Stimulated activated CD4-positive, alpha-beta T cell treated with anti-CD3 and anti-CD28 coated beads, Interleukin-15, amount 100 ng/mL, for 24 hours (primary cell): ENCODE measurements around the gene ACSL6.

Experiments
- DNase-seq: peaks from one replicate; pipeline ENCODE4 v3.0.0-alpha.2; 2020

Gene ACSL6

DNA sequence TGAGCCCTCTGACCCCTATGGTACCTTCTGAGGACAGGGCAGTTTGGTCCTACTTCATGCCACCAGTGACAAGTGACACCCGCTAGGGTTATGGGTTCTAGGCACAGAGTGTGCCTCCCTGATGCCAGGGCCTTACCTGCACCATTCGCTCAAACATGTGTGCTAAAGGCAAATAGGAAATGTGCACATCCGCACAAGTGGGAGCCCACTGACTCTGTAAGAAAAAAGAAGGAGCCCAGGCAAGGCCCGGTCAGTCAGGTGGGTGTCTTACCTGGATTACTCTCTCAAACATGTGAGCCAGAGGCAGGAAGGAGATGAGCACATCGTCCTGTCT is 36.9 kb downstream of the ACSL6 start:
- peak; percentile 20 for DNase-seq

GRCh38 chr5:131974016-131974415 is 37.4 kb downstream of the ACSL6 start:
- DNase-seq: no peak

DNA sequence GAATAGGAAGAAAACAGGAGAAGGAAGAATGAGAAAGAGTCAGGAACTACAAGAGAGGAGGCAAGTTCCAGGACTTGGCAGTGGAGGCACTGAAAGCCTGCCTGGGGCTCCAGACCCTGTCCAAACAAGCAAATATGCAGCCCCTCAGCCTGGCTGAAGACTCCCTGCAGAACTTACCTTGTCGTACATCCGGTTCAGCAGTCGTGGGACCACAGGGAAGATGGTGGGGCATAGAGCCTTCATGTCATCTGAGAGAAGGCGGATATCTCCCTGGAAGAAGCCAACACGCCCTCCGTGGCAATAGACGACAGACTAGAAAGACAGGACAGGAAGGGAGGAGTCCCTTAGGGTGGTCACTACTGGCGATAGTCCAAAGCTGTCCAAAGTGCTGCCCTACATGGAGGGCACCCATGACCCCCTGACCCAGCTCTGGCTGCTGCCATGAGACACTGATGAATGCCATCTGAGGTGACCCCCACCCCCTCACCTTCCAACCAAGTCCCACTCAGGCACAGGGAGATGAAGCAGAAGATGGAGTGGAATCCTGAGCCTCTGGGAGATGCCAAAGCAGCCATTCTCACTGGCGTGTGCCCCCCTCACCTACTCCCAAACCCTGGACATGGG is 38.3 kb downstream of the ACSL6 start:
- DNase-seq: no peak

DNA sequence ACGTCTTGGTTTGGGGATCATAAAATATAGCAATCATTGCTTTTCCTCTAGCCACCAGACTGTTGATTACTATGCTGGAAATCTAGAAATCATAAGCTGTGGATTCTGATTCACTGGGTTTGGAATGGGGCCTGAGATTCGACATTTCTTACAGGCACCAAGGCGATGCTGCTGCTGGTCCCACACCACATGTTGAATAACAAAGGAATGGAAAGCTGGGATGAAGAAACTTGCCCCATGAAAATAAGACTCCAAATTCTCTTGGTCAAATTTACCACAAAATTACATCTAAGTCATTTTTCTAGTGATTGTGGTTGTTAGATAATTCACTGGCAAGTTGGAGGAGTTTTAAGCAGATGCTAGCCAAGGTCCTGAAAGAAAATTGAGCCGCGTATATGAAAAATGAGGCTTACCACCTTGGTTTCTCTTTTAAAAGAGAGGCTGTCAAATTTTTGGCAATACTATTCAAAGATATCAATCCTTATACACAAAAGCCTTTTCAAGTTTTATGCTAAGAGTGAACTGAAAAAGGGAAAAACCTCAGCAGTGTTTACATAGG is 43.0 kb downstream of the ACSL6 start:
- no peak for DNase-seq

- DNase-seq: no peak
These were observed 44.9 kb downstream of the ACSL6 start for GRCh38 chr5:131966551-131966950.

DNA sequence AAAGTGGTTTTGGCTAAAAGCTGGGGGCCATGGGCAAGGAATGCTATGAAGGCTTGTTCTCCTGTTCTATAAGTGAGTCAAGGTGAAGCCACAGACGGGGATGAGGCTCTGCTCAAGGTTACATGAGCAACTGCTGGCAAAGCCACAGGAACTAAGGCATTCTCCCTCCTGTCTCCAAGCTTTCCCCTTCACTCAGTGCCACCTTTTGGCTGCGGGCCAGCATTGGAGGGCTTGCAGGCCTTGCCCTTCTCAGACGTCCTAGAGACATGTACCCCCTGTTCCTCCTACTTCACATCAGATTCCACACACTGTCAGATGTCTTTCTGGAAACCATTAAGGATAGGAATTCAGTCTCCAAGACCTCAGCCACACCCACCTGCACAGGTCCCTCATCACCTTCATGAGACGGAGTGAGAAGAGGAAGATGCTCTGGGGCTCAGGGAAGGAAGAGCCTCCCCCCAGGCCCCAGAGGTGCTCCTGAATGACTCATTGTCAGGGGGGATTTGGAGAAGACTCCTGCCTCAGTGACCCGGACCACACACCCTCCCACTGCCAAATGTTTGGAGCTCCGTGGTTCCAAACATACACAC is 45.5 kb downstream of the ACSL6 start:
- DNase-seq: no peak

GRCh38 chr5:131959906-131960305 is 51.6 kb downstream of the ACSL6 start:
- DNase-seq: peak; percentile 26

GRCh38 chr5:131959136-131959535 is 52.3 kb downstream of the ACSL6 start:
- DNase-seq: no peak

DNA sequence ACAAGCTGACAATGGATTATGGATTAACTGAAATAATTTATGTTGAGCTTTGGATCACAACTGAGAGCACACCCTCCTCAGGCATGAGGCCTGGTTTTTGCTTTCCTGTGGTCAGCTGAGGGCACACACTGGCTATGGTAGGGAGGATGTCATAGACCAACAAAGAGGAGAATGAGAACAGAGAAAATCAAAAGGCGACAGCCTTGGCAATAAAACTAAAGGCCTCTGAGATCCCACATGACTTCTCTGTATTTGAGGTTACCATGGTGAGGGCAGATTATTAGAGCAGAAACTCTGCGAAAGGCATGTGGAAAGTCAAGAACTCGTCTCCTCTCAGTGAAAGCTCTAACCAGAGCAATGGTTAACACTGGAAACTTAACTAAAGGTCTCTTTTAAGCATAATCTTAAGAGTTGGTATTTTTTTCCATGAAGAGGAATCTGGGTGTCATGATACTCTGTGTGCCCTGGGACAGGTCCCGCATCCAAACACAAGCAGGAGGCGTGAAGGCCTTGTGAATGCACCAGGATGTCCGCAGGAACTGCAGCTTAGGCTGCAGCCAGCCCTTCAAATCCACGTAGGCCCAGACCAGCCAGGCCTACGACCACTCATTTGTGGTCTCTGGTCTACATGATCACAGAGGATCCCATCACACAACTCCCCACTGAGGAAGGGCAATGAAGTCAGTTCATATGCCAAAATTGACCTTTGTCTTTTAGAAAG is 53.6 kb downstream of the ACSL6 start:
- DNase-seq: no peak

DNA sequence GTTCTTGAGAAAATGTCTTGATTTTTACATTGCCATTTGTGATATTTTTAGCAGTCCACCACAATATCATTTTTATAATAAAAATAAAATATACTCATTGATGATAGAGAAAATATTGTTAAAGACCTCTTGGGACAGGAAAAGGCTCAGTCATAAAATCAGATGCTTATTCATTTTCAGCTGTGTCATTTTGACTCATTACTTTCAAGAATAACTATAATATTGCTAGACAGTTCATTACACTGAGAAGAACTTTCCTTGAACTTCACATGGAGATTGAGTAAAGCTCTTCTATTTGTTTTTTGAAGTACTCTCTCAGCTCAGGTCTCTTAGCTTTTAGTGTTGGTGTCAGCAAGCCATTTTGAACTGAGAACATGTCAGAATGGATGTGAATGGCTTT is 57.5 kb downstream of the ACSL6 start:
- DNase-seq: no peak

GRCh38 chr5:131952301-131952857 is 59.1 kb downstream of the ACSL6 start:
- no peak for DNase-seq

- no peak for DNase-seq
These were observed 60.8 kb downstream of the ACSL6 start for GRCh38 chr5:131950706-131951105.

DNA sequence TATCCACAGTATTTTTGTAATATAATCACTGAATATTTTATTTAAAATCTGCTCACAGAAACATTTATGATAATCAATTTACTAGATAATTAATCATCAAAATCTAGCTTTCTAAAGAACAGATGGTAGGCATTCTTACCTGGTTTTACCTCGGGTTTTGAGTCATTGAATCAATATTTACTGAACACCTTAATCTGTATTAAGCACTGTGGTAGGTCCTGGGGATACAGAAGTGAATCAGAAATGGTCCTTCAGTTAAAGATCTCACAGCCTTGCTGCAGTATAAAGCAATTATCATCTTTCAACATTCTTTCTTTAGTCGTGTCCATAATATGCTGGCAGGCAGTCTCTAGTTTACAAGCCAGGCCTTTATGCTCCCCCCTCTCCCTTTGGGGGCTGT is 64.0 kb downstream of the ACSL6 start:
- no peak for DNase-seq

DNA sequence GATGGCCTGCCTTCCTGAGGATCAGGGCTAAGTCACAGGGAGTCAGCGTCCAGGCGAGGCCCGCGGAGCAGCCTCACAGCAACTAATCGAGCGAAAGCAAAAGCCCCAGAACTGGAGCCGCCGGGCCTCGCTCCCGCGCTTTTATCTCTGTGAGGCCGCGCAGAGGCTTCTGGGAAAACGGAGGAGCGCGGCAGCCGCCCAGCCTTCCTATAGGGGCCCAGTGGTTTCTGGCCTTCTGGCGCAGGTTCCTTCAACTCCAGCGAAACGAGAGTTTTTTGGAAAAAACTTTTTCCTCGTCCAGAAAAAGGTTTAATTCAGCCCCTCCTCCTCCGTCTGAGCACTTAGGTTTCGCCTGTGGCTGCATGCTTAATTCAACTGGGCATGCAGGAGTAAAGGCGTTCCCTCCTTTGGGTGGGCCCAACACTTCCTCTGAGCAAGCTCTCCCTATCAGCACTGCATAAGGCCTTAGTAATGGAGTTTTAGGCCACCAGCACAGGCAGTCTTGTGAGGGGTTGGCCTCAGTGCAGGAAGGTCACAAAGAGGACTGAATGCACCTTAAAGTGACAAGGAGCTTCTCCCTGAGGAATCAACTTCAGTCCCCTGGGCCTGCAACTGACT is 65.8 kb downstream of the ACSL6 start, which contains the start of gene MEIKIN:
Gene MEIKIN (minus strand): TSS at position 113 of the 618 bp plus-strand sequence. CDS start 158 bp downstream, outside the sequence.
- no peak for DNase-seq

DNA sequence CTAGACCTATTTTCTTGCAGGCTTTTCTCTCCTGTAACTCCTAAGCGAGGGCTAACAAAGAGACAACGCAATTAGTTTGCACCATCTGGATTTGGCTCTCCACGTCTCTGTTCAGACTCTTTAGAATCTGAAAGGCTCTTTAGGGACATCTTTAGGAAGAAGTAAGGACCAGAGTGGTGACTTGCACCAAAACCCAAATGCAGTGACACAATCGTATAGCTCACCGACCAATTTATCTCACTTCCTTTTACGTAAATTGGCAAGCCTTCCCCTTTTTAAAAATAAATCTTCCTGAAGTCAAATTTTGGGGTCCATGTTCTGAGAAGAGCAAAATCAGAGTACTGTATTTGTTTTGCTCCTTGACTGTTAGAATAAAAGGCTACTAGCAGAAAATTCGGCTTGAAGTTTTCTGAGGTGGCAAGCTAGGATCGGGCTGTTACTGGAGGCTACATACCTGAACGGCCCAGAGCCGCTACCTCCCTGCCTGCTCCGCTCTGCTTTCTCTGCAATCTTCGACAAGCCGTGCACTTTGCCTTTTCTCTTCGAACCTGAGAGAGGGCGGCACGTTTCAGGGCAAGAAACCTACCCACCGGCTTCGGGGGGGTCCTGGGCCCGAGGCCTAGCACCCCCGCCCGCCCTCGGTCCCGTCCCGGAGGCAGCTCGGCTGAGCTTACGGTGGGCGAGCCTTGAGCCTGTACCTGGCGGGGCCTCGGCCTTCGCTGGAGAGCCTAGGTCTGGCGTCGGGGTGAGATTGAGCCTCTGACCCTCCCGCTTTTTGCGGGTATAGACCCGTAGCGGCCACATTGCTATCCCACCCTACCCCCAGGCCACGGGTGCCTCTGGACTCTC is 66.5 kb downstream of the ACSL6 start:
- no peak for DNase-seq

GRCh38 chr5:131943916-131944315 is 67.5 kb downstream of the ACSL6 start:
- no peak for DNase-seq

DNA sequence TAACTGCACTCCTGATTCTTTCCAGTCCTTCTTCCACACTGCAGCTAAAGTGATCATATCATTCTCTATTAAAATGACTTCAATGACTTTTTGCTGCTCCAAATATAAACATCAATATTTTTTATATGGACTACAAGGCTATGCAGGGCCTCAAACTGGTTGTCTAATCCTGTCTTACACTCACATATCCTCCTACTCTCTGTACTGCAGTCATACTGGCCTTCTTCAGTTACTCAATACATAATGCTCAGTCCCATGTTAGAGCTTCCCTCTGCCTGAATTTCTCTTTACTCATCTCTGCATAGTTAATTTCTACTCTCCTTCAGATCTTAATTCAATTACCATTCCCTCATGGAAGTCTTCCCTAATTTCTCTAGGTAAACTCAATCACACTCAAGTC is 69.4 kb downstream of the ACSL6 start:
- no peak for DNase-seq

DNA sequence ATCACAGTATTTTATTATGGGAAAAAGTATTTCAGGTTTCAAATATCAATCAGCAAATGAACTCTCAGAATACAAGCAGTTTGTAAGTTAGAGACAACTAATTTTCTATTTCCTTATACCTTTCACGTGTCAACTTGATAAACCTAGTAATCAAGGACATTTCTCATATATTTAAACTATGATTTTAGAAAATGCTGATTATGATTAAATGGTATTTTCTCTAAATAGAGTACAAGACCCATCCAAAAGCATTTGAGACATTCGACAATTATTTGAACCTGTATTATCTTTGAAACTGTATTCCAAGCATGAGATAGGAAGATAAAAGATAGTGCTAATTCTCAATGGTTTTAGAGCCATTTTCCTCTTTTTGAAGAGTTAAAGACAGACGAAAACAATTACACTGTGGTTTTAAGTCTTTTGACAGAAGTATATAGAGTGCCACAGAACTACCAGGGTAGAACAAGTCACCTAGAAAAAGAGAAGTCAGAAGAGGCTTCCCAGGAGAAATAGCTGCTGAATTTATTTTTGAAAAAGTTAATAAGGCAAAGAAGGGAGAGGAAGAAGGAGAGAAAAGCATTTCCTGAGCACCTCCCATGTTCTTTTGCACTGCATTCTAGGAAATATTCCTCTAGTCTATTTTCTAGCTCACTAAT is 71.6 kb downstream of the ACSL6 start:
- DNase-seq: no peak

GRCh38 chr5:131932235-131932634 is 79.2 kb downstream of the ACSL6 start:
- no peak for DNase-seq

- DNase-seq: no peak
These were observed 82.5 kb downstream of the ACSL6 start for GRCh38 chr5:131928957-131929356.

GRCh38 chr5:131926168-131926567 is 85.3 kb downstream of the ACSL6 start:
- no peak for DNase-seq

GRCh38 chr5:131916481-131916880 is 95.0 kb downstream of the ACSL6 start:
- no peak for DNase-seq
